ENCODE results near the gene BRSK1. TPM values are rescaled to one million over a fixed set of nuclear protein-coding genes. Genes with fewer than 3 reads are reported as not detected.
"Not testable (repeated sequence)": the region's sequence is repeated elsewhere in the genome, so short reads cannot be mapped to it uniquely, and the experiment has no call there.

BRSK1 gene
- total and polyA plus RNA-seq, 3 donors from 2014 or later = 12.8 to 20.7 (median 14.9) TPM

DNA sequence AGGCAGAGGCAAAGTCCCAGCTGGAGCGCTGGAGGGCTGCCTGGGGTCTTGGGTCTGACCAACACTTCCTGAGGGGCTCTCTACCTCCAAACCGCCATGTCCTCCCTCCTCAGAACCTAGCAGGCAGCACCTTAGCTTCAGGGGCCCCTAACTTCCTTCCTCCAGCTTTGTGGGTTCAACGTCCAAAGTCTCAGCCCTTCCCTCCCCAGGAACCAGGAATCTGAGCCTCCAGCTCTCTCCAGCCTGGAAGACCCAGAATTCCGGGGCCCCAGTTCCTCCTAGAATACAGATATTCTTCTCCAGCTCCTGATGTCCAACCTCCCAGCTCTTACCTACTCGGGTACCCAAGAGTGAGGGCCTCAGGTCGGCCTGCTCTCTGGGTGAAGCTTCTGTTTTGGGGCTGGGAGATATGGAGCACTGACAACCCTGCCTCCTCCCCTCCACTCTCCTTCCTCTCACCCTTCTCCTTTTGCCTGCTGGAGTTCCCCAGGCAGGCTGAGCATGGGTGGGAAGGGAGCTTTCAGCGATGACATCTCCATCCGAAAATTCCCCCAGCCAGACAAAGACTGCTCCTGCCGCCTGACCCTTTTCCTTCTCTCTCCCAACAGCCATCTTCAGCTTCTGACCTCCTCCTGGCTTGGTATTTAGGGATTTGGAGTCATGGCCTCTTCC is 37.8 kb downstream of the BRSK1 start:
- intact Hi-C loops (cut with DNase I; ENCODE audit: low total_unique reads) = no loop called here
- Histone ChIP-seq H3K9me3 (no peaks in the 10 kb centered on the region), H3K36me3 (ENCODE audit: low read depth, missing control alignments) (no peaks in the 10 kb centered on the region), H3K27me3 (no peaks in the 10 kb centered on the region), H3K4me3 (no peak overlapping the region), H3K27ac (no peak overlapping the region), H3K4me1 (no peaks in the 10 kb centered on the region)
- no peak for DNase-seq
- no peak for TF ChIP-seq POLR2A (IDR thresholded peaks at IDR 0.05)
- TF ChIP-seq, protein P1, sequence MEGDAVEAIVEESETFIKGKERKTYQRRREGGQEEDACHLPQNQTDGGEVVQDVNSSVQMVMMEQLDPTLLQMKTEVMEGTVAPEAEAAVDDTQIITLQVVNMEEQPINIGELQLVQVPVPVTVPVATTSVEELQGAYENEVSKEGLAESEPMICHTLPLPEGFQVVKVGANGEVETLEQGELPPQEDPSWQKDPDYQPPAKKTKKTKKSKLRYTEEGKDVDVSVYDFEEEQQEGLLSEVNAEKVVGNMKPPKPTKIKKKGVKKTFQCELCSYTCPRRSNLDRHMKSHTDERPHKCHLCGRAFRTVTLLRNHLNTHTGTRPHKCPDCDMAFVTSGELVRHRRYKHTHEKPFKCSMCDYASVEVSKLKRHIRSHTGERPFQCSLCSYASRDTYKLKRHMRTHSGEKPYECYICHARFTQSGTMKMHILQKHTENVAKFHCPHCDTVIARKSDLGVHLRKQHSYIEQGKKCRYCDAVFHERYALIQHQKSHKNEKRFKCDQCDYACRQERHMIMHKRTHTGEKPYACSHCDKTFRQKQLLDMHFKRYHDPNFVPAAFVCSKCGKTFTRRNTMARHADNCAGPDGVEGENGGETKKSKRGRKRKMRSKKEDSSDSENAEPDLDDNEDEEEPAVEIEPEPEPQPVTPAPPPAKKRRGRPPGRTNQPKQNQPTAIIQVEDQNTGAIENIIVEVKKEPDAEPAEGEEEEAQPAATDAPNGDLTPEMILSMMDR (IDR thresholded peaks at IDR 0.05) = no peak
- 75 to 86% methylated on average over 6 to 9 of the region's 9 CpGs for WGBS, 2 donors

- Histone ChIP-seq H3K9me3 (no peaks in the 10 kb centered on the region), H3K36me3 (ENCODE audit: low read depth, missing control alignments) (no peaks in the 10 kb centered on the region), H3K4me1 (no peaks in the 10 kb centered on the region), H3K4me3 (no peak overlapping the region), H3K27ac (no peak overlapping the region), H3K27me3 (no peaks in the 10 kb centered on the region)
- 79 to 80% methylated on average over 10 to 12 of the region's 12 CpGs for WGBS, 2 donors
- TF ChIP-seq POLR2A (IDR thresholded peaks at IDR 0.05) = no peak
- TF ChIP-seq, protein P1 (IDR thresholded peaks at IDR 0.05) = no peak
- intact Hi-C loops (cut with DNase I; ENCODE audit: low total_unique reads) = no loop called here
- DNase-seq = no peak
These were observed 38.5 kb downstream of the BRSK1 start for GRCh38 chr19:55322204-55322885.

DNA sequence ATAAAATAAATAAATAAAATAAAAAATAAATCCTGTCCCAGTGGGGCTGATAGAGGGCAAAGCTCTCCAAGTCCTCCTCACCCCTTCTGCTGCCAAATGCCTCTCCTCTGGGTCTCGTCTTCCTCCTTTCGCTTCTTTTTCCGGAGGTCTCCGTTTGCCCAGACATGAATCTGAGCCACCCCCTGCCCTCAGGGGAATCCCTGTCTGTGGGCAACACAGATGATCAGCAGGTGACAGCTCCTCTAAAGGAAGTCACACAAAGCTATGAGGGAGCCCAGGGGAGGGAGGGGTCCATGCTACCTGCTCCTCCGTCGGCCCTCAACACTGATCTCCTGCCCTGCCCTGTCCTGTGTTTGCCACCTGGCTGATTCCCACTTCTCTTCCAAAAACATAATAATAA is 40.9 kb downstream of the BRSK1 start:
- Histone ChIP-seq H3K27ac (no peak overlapping the region), H3K4me3 (no peak overlapping the region), H3K36me3 (ENCODE audit: low read depth, missing control alignments) (no peaks in the 10 kb centered on the region), H3K9me3 (no peaks in the 10 kb centered on the region), H3K4me1 (no peaks in the 10 kb centered on the region), H3K27me3 (no peaks in the 10 kb centered on the region)
- DNase-seq = no peak
- WGBS, 2 donors = 85 to 94% methylated on average over 6 of the region's 6 CpGs
- intact Hi-C loops (cut with DNase I; ENCODE audit: low total_unique reads) = no loop called here
- TF ChIP-seq, protein P1 (IDR thresholded peaks at IDR 0.05) = no peak
- TF ChIP-seq POLR2A (IDR thresholded peaks at IDR 0.05) = no peak

GRCh38 chr19:55325172-55325571 is 41.4 kb downstream of the BRSK1 start, which contains the start of gene TMEM150B:
TSS of gene TMEM150B (minus strand) at chr19:55325341. CDS start at chr19:55321036, 4,305 bp downstream.
- H3K4me3 ChIP-seq = no peak within 1 kb of the TSS
- no peak within 1 kb of the TSS for H3K27ac ChIP-seq
- H3K4me1 ChIP-seq = no peaks in the 10 kb centered on the region
- TF ChIP-seq POLR2A (IDR thresholded peaks at IDR 0.05) = no peak
- TF ChIP-seq, protein P1 (IDR thresholded peaks at IDR 0.05) = no peak
- no peak for DNase-seq
- H3K9me3 ChIP-seq = no peaks in the 10 kb centered on the region
- no peaks in the 10 kb centered on the region for H3K27me3 ChIP-seq
- H3K36me3 ChIP-seq (ENCODE audit: low read depth, missing control alignments) = no peaks in the 10 kb centered on the region
- intact Hi-C loops (cut with DNase I; ENCODE audit: low total_unique reads) = no loop called here
- WGBS, 2 donors = 82 to 85% methylated on average over 13 to 14 of the region's 14 CpGs

DNA sequence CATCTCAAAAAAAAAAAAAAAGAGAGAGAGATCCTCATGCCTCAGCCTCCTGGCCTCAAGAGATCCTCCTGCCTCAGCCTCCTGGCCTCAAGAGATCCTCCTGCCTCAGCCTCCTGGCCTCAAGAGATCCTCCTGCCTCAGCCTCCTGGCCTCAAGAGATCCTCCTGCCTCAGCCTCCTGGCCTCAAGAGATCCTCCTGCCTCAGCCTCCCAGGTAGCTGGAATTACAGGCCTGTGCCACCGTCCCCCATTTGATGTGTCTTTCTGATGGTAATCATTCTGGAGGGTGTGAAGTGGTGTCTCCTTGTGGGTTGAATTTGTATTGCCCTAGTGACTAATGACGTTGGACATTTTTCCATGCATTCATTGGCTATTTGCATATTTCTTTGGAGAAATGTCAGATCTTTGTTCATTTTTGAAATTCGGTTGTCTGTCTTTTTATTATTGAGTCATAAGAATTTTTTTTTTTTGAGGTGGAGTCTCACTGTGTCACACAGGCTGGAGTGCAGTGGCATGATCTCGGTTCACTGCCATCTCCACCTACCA is 45.0 kb downstream of the BRSK1 start:
- H3K27me3 ChIP-seq; DNase-seq; H3K9me3 ChIP-seq; H3K4me3 ChIP-seq; H3K4me1 ChIP-seq; H3K36me3 ChIP-seq (ENCODE audit: low read depth, missing control alignments); H3K27ac ChIP-seq; intact Hi-C loops (cut with DNase I; ENCODE audit: low total_unique reads): not testable (repeated sequence)
- 80 to 86% methylated on average over 4 of the region's 4 CpGs for WGBS, 2 donors

GRCh38 chr19:55329791-55330190 is 46.0 kb downstream of the BRSK1 start:
- H3K27me3 ChIP-seq; DNase-seq; intact Hi-C loops (cut with DNase I; ENCODE audit: low total_unique reads); H3K27ac ChIP-seq; H3K36me3 ChIP-seq (ENCODE audit: low read depth, missing control alignments); H3K4me3 ChIP-seq; H3K4me1 ChIP-seq; H3K9me3 ChIP-seq: not testable (repeated sequence)
- WGBS, 2 donors = 90 to 92% methylated on average over 6 of the region's 6 CpGs

Measured in testis (tissue), 3 donors.